ENCODE measurements around the gene FGFR3. TPM values are rescaled to one million over a fixed set of nuclear protein-coding genes. Genes with fewer than 3 reads are reported as not detected.

FGFR3 gene
- total and polyA plus RNA-seq, 9 of the 15 experiments (the other 6 are each of a cell fraction or from before 2014, with no cell fraction given): 1.2 to 60.4 (median 12.7) TPM

GRCh38 chr4:1855333-1856070, 62.4 kb downstream of the FGFR3 start (continued):
- TF ChIP-seq ZMIZ1 (IDR thresholded peaks at IDR 0.05; ENCODE audit: low read depth in 2 of 2, low read length in 2 of 2) (no peak), TBP (optimal IDR thresholded peaks at IDR 0.05; ENCODE audit: low read depth, low read length) (no peak), ZBTB11 (CRISPR knock-in tag; IDR thresholded peaks at IDR 0.05) (no peak), SETDB1 (IDR thresholded peaks at IDR 0.05; ENCODE audit: low read length) (no peak), XRCC4 (IDR thresholded peaks at IDR 0.05; ENCODE audit: extremely low read depth, insufficient read depth, insufficient read length) (no peak), RCOR1 (IDR thresholded peaks at IDR 0.05; ENCODE audit: borderline replicate concordance in 1 of 2, low read depth in 2 of 2, low read length in 2 of 2) (no peak), SRSF3 (IDR thresholded peaks at IDR 0.05; ENCODE audit: insufficient read depth, low read length) (no peak), BRD9 (IDR thresholded peaks at IDR 0.05; ENCODE audit: low read depth, partially characterized antibody) (no peak), POLR2A (conservative IDR thresholded peaks at IDR 0.05) (no peak), ZNF431 (CRISPR knock-in tag; IDR thresholded peaks at IDR 0.05) (no peak; the same call in 1 of the 2 replicates), IRF1 (CRISPR knock-in tag; IDR thresholded peaks at IDR 0.05; ENCODE audit: borderline replicate concordance) (no peak), POLR3G (IDR thresholded peaks at IDR 0.05; ENCODE audit: extremely low read depth, insufficient read length, insufficient replicate concordance) (no peak), NFIX (CRISPR knock-in tag; IDR thresholded peaks at IDR 0.05; ENCODE audit: low read depth) (no peak), ZFP91 (CRISPR knock-in tag; IDR thresholded peaks at IDR 0.05) (no peak)
- TF ChIP-seq, protein P1, sequence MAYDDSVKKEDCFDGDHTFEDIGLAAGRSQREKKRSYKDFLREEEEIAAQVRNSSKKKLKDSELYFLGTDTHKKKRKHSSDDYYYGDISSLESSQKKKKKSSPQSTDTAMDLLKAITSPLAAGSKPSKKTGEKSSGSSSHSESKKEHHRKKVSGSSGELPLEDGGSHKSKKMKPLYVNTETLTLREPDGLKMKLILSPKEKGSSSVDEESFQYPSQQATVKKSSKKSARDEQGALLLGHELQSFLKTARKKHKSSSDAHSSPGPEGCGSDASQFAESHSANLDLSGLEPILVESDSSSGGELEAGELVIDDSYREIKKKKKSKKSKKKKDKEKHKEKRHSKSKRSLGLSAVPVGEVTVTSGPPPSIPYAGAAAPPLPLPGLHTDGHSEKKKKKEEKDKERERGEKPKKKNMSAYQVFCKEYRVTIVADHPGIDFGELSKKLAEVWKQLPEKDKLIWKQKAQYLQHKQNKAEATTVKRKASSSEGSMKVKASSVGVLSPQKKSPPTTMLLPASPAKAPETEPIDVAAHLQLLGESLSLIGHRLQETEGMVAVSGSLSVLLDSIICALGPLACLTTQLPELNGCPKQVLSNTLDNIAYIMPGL (CRISPR knock-in tag; IDR thresholded peaks at IDR 0.05): no peak
